A673 (cell line): ENCODE results near the gene ACAD9. TPM values are rescaled to one million over a fixed set of nuclear protein-coding genes. Genes with fewer than 3 reads are reported as not detected.

Source experiments
- BruUV-seq: library from RNA; stranded (reverse); fragments of 400-500 nt; replicated peaks from 2 replicates; lab custom pipeline; 2021; lab: Mats Ljungman, UMichigan
- CTCF ChIA-PET: fragments of 300-600 bp; sonication (Branson Sonifier 250); formaldehyde crosslinking; loops from one replicate; lab custom pipeline; 2022; ENCODE audit warnings: antibody characterized with exemption; lab: Charles Lee
- POLR2A ChIA-PET: fragments of 300-600 bp; sonication (Branson Sonifier 250); formaldehyde crosslinking; loops from one replicate; lab custom pipeline; 2022; ENCODE audit warnings: antibody characterized with exemption; ENCODE audit not compliant: low non-redundant PET; lab: Charles Lee
- DNase-seq: peaks from one replicate; pipeline ENCODE4 v3.0.0-alpha.2; 2015; ENCODE audit warnings: low spot score
- H3K27ac ChIP-seq: fragments of 200-600 bp; sonication (generic); 2 replicates; pipeline ENCODE4 v1.5.1; 2016; ENCODE audit warnings: mixed run types, low read depth, mild to moderate bottlenecking, mixed read lengths, antibody characterized with exemption, low read length; ENCODE audit not compliant: poor library complexity, severe bottlenecking
- H3K27me3 ChIP-seq: fragments of 200-600 bp; sonication (generic); replicated peaks from 2 replicates; pipeline ENCODE4 v1.6.1; 2017; ENCODE audit warnings: mixed run types, low read depth, mild to moderate bottlenecking, mixed read lengths, antibody characterized with exemption, low read length; ENCODE audit not compliant: insufficient read depth, poor library complexity
- H3K36me3 ChIP-seq: fragments of 200-600 bp; sonication (generic); 2 replicates; pipeline ENCODE4 v1.6.1; 2016; ENCODE audit warnings: mixed run types, mild to moderate bottlenecking, mixed read lengths, antibody characterized with exemption, low read length; ENCODE audit not compliant: insufficient read depth, poor library complexity, severe bottlenecking
- H3K4me1 ChIP-seq: fragments of 200-600 bp; sonication (generic); 2 replicates; pipeline ENCODE4 v1.6.1; 2017; ENCODE audit warnings: mixed run types, mild to moderate bottlenecking, mixed read lengths, antibody characterized with exemption, low read length; ENCODE audit not compliant: insufficient read depth, poor library complexity, severe bottlenecking
- H3K4me3 ChIP-seq: fragments of 200-600 bp; sonication (generic); 2 replicates; pipeline ENCODE4 v1.5.1; 2016; ENCODE audit warnings: low read depth, mixed run types, mild to moderate bottlenecking, mixed read lengths, low read length; ENCODE audit not compliant: poor library complexity, severe bottlenecking
- H3K9me3 ChIP-seq: fragments of 200-600 bp; sonication (generic); 2 replicates; pipeline ENCODE4 v1.6.1; 2016; ENCODE audit warnings: mixed run types, low read depth, mild to moderate bottlenecking, mixed read lengths, antibody characterized with exemption, low read length; ENCODE audit not compliant: poor library complexity, severe bottlenecking
- EZH2 ChIP-seq: fragments of 200-600 bp; sonication (generic); IDR thresholded peaks from 2 replicates; pipeline ENCODE4 v1.6.1; 2017; ENCODE audit warnings: borderline replicate concordance, low read depth, mild to moderate bottlenecking, mixed read lengths, antibody characterized with exemption, low read length; ENCODE audit not compliant: poor library complexity, severe bottlenecking
- intact Hi-C: fragments of 100-400 bp; cut with micrococcal nuclease; formaldehyde crosslinking; loops from one replicate; pipeline ENCODE4 v1.10.0; 2022; ENCODE audit not compliant: unreplicated experiment
- total RNA-seq: library from RNA; stranded (reverse); gene quantifications from 2 replicates; pipeline ENCODE4 v1.2.3, GENCODE V29; 2021
- TF ChIP-seq, protein P1 (sequence below): fragments of 300-800, 200-600 bp; sonication (generic); conservative IDR thresholded peaks from 2 replicates; pipeline ENCODE4 v1.5.1; 2017; ENCODE audit warnings: low read depth, mild to moderate bottlenecking, antibody characterized with exemption, low read length, moderate library complexity, mixed read lengths

The ACAD9 gene
- total RNA-seq, 1 experiment from 2014 or later: 54.5 TPM

GRCh38 chr3:128929364-128929763 is 49.9 kb downstream of the ACAD9 start:
- intact Hi-C loops: no loop called here
- no peaks in the 10 kb centered on the region for H3K4me1 ChIP-seq
- no TSS peak for BruUV-seq
- H3K4me3 ChIP-seq: no peak overlapping the region
- H3K27ac ChIP-seq: no peak overlapping the region
- H3K36me3 ChIP-seq: no peaks in the 10 kb centered on the region
- TF ChIP-seq, protein P1, sequence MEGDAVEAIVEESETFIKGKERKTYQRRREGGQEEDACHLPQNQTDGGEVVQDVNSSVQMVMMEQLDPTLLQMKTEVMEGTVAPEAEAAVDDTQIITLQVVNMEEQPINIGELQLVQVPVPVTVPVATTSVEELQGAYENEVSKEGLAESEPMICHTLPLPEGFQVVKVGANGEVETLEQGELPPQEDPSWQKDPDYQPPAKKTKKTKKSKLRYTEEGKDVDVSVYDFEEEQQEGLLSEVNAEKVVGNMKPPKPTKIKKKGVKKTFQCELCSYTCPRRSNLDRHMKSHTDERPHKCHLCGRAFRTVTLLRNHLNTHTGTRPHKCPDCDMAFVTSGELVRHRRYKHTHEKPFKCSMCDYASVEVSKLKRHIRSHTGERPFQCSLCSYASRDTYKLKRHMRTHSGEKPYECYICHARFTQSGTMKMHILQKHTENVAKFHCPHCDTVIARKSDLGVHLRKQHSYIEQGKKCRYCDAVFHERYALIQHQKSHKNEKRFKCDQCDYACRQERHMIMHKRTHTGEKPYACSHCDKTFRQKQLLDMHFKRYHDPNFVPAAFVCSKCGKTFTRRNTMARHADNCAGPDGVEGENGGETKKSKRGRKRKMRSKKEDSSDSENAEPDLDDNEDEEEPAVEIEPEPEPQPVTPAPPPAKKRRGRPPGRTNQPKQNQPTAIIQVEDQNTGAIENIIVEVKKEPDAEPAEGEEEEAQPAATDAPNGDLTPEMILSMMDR: no peak
- no peak for TF ChIP-seq EZH2
- no peak for DNase-seq
- ChIA-PET CTCF (no interaction called here), POLR2A (no interaction called here)
- H3K27me3 ChIP-seq: no peaks in the 10 kb centered on the region
- H3K9me3 ChIP-seq: peaks cover 34% of the 10 kb centered on the region

- no peaks in the 10 kb centered on the region for H3K36me3 ChIP-seq
- H3K9me3 ChIP-seq: peaks cover 17% of the 10 kb centered on the region
- no peaks in the 10 kb centered on the region for H3K27me3 ChIP-seq
- TF ChIP-seq, protein P1: no peak
- no peak overlapping the region for H3K27ac ChIP-seq
- ChIA-PET CTCF (no interaction called here), POLR2A (no interaction called here)
- no TSS peak for BruUV-seq
- intact Hi-C loops: no loop called here
- no peak overlapping the region for H3K4me3 ChIP-seq
- no peak for DNase-seq
- H3K4me1 ChIP-seq: no peaks in the 10 kb centered on the region
Observed at GRCh38 chr3:128931046-128931445, 51.6 kb downstream of the ACAD9 start.

DNA sequence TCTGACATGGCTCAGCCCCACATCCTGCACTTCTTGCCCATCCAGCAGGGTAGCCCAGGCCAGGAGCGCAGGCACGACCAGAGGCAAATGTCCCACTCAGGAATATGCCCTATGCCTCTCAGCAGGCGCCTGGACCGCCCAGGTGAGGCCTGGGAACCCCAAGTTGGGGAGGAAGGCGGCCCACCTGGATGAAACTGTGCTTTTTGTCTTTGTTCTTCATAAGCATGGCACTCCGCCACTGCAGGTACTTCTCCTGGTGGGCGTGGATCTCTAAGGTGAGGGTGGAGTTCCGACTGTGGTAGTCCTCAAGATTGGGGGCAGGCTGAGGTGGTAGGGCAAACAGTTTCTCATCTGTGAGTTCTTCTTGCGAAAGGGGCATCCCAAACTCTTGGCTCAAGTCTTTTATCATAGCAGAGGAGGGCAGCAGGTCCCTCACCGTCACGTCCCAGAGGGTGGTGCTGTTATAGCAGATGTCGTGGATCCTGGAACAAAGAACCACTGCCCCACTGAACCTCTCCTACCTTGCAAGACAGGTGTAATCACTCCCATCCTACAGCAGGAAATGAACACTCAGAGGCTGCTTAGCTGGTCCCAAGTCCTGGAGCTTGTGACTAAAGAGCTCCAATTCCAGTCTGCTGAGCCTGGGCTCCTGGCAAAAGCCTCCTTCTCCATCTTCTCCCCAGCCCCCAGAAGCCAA is 53.2 kb downstream of the ACAD9 start:
- H3K27ac ChIP-seq: no peak overlapping the region
- no peaks in the 10 kb centered on the region for H3K27me3 ChIP-seq
- DNase-seq: no peak
- intact Hi-C loops: no loop called here
- H3K4me1 ChIP-seq: no peaks in the 10 kb centered on the region
- H3K36me3 ChIP-seq: no peaks in the 10 kb centered on the region
- ChIA-PET POLR2A (no interaction called here), CTCF (interaction anchor here (0.6 kb wide), 1 partner anchor 37 kb away, joined by 3 read pairs; no protein-coding TSS in a partner anchor)
- no peak for TF ChIP-seq EZH2
- TF ChIP-seq, protein P1: no peak
- no TSS peak for BruUV-seq
- peaks cover 5% of the 10 kb centered on the region for H3K9me3 ChIP-seq
- no peak overlapping the region for H3K4me3 ChIP-seq
